Right lobe of liver (tissue), 6 donors: ENCODE data around the gene PIEZO2. TPM values are rescaled to one million over a fixed set of nuclear protein-coding genes. Genes with fewer than 3 reads are reported as not detected.

Experiments used
- ATAC-seq, 4 donors: fragments of 200-7000 bp; cut with Tn5 transposase; one replicate each; pipeline ENCODE4 v1.9.1; 2020; ENCODE audit warnings: mild to moderate bottlenecking in 4 of 4, moderate library complexity in 4 of 4
- DNase-seq, 3 donors: peaks; one replicate each; pipeline ENCODE4 v3.0.0-alpha.2; 2020
- H3K27ac ChIP-seq, 3 donors: fragments of 200-600 bp; one replicate each; pipeline ENCODE4 v1.8.0; 2022
- H3K27me3 ChIP-seq, 2 donors: fragments of 200-600 bp; one replicate each; pipeline ENCODE4 v1.8.0; 2022
- H3K36me3 ChIP-seq, 4 donors: fragments of 200-600 bp; sonication (generic) in 1 of 4; one replicate each; pipeline versions ENCODE4 v1.5.1 to v1.8.0; 2017 to 2022; ENCODE audit warnings: control low read depth in 1 of 4
- H3K4me1 ChIP-seq, 4 donors: fragments of 200-600 bp; sonication (generic) in 1 of 4; one replicate each; pipeline versions ENCODE4 v1.5.1 to v1.8.0; 2017 to 2022; ENCODE audit warnings: control low read depth in 1 of 4
- H3K4me3 ChIP-seq, 3 donors: fragments of 200-600 bp; one replicate each; pipeline ENCODE4 v1.8.0; 2022
- H3K9me3 ChIP-seq, 4 donors: fragments of 200-600 bp; sonication (generic) in 1 of 4; one replicate each; pipeline versions ENCODE4 v1.5.1 to v1.8.0; 2017 to 2022; ENCODE audit warnings: control low read depth in 1 of 4
- POLR2A ChIP-seq: fragments of 450-650 bp; IDR thresholded peaks from one replicate; pipeline ENCODE4 v1.6.1; 2017; ENCODE audit warnings: antibody characterized with exemption, mild to moderate bottlenecking
- WGBS: methylation state at CpG from one replicate; pipeline ENCODE4 v1.1.6; 2018; ENCODE audit warnings: low coverage, low lambda C conversion rate; ENCODE audit not compliant: insufficient coverage; ENCODE audit errors: missing lambda C conversion rate; 5-methylcytosine and 5-hydroxymethylcytosine counted together
- intact Hi-C, 2 donors: fragments of 100-400 bp; cut with DNase I; formaldehyde crosslinking; loops; one replicate each; pipeline versions ENCODE4 v1.11.2 to v1.14.1; 2022
- total RNA-seq, 6 experiments: library from RNA; depleted of rRNA in 2 of 6; stranded (reverse); fragments of >200 nt in 2 of 6; fragmentation: NEBNext Ultra II Directional in 3 of 6; extraction: Animal tissue kit (Norgen Biotek cat#: 25700) in 3 of 6; gene quantifications; one replicate each; pipeline versions ENCODE4 v1.1.0 to v1.2.4, GENCODE V29; 2016 to 2023
- TF ChIP-seq, protein P1 (sequence below), 4 donors: fragments of 200-600 bp in 3 of 4; fragments of 450-650 bp in 1 of 4; IDR thresholded peaks; one replicate each; pipeline versions ENCODE4 v1.5.1 to v1.8.0; 2016 to 2022; ENCODE audit warnings: antibody characterized with exemption in 4 of 4, mild to moderate bottlenecking in 2 of 4
- donor health status: DM: no; HTN: yes; CAD: no.
- donor health status: DM: no; HTN: no; CAD: no.
- donor health status: DM: no; HTN: no; CAD: no.
- donor health status: DM: no; HTN: yes; CAD: no.
- donor health status: DM: no; HTN: yes; CAD: no.

PIEZO2 gene
- total RNA-seq, 6 experiments from 2014 or later = 6.6 to 16.9 (median 10.1) TPM

DNA sequence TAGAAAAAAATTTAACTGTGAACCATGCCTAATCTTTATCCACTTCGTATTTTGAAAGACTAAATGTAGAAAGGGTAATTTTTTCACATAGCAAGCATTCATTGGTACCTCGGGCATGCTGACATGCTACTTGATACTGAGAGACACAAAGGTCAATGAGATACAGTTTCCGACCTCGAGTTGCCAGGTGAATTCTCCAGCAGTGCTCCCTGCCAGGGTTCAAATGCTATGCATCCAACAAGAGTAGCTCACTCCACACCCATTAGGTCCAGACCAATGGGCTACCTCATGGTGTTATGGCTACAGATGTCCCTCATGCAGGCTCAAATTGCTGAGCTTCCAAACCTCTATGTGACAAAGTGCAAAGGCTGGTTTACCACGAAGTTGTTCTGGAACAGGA lies 305.8 kb downstream of the PIEZO2 start:
- DNase-seq = no peak
- H3K27me3 ChIP-seq = no peaks in the 10 kb centered on the region
- intact Hi-C loops = no loop called here
- ATAC-seq = no peak
- H3K4me3 ChIP-seq = no peak overlapping the region
- no peaks in the 10 kb centered on the region for H3K9me3 ChIP-seq
- TF ChIP-seq, protein P1, sequence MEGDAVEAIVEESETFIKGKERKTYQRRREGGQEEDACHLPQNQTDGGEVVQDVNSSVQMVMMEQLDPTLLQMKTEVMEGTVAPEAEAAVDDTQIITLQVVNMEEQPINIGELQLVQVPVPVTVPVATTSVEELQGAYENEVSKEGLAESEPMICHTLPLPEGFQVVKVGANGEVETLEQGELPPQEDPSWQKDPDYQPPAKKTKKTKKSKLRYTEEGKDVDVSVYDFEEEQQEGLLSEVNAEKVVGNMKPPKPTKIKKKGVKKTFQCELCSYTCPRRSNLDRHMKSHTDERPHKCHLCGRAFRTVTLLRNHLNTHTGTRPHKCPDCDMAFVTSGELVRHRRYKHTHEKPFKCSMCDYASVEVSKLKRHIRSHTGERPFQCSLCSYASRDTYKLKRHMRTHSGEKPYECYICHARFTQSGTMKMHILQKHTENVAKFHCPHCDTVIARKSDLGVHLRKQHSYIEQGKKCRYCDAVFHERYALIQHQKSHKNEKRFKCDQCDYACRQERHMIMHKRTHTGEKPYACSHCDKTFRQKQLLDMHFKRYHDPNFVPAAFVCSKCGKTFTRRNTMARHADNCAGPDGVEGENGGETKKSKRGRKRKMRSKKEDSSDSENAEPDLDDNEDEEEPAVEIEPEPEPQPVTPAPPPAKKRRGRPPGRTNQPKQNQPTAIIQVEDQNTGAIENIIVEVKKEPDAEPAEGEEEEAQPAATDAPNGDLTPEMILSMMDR (IDR thresholded peaks at IDR 0.05) = no peak
- WGBS = 71% methylated on average over 5 of the region's 5 CpGs
- H3K27ac ChIP-seq = no peak overlapping the region
- no peaks in the 10 kb centered on the region for H3K4me1 ChIP-seq
- no peaks in the 10 kb centered on the region for H3K36me3 ChIP-seq

DNA sequence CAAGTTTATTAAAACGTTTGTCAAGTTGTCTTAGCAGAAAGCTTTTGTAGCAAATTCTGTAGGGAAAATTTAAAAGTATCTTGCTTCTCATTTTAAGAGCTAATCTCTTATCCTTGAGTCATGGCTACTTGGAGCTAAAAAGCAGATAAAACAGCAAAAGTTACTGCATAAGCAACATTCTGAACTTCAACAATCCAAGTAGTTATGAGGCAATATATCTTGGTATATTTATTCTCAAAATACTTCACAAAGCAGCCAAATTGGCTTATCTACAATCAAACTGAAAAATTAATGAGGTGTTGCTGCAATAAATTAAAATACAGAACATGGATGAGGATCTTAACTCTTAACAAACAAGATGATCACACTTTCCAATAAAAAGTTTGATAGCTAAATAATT lies 306.5 kb downstream of the PIEZO2 start:
- no peak for ATAC-seq
- TF ChIP-seq, protein P1 (IDR thresholded peaks at IDR 0.05) = no peak
- no peak for TF ChIP-seq POLR2A
- no peak for DNase-seq
- H3K9me3 ChIP-seq = no peaks in the 10 kb centered on the region
- H3K4me1 ChIP-seq = no peaks in the 10 kb centered on the region
- H3K27me3 ChIP-seq = no peaks in the 10 kb centered on the region
- intact Hi-C loops = no loop called here
- WGBS = 33% methylated on average over 1 of the region's 1 CpG
- H3K36me3 ChIP-seq = no peaks in the 10 kb centered on the region
- no peak overlapping the region for H3K27ac ChIP-seq
- H3K4me3 ChIP-seq = no peak overlapping the region

DNA sequence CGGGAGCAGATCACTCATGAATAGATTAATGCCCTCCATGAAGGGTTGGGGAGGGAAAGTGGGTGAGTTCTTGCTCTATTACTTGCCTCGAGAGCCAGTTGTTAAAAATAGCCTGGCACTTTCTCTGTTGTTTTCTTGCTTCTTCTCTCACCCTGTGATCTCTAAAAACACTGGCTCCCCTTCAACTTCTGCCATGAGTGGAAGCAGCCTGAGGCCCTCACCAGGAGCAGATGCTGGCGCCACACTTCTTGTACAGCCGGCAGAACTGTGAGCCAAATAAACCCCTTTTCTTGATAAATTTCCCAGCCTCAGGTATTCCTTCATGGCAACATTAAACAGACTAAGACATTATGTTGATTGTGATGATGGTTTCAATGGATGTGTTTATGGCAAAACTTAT lies 307.0 kb downstream of the PIEZO2 start:
- Histone ChIP-seq H3K4me3 (no peak overlapping the region), H3K4me1 (no peaks in the 10 kb centered on the region), H3K9me3 (no peaks in the 10 kb centered on the region), H3K36me3 (no peaks in the 10 kb centered on the region), H3K27ac (no peak overlapping the region), H3K27me3 (no peaks in the 10 kb centered on the region)
- ATAC-seq = no peak
- no peak for DNase-seq
- intact Hi-C loops = no loop called here
- WGBS = 65% methylated on average over 4 of the region's 4 CpGs
- no peak for TF ChIP-seq POLR2A
- TF ChIP-seq, protein P1 (IDR thresholded peaks at IDR 0.05) = no peak

DNA sequence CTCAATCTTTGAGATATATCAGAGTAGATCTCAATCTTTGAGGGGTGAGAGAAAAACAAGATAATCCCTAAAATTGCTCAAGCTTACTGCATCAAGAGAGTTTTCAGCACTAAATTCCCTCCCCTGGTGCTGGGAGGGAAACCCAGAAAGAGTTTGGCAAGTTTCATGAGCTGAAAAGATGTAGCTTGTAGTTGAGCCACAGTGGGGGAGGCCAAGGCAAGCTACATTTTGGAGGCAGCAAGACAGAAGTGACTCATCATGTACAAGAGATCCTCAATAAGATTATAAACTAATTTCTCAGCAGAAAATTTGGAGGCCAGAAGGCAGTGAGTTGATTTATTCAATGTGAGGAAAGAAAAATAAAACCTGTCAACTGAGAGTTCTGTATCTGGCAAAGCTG lies 308.2 kb downstream of the PIEZO2 start:
- DNase-seq = no peak
- no peak for ATAC-seq
- TF ChIP-seq POLR2A = no peak
- TF ChIP-seq, protein P1 (IDR thresholded peaks at IDR 0.05) = no peak
- H3K27ac ChIP-seq = no peak overlapping the region
- no peaks in the 10 kb centered on the region for H3K36me3 ChIP-seq
- H3K27me3 ChIP-seq = no peaks in the 10 kb centered on the region
- intact Hi-C loops = no loop called here
- no peaks in the 10 kb centered on the region for H3K4me1 ChIP-seq
- no peaks in the 10 kb centered on the region for H3K9me3 ChIP-seq
- no peak overlapping the region for H3K4me3 ChIP-seq

DNA sequence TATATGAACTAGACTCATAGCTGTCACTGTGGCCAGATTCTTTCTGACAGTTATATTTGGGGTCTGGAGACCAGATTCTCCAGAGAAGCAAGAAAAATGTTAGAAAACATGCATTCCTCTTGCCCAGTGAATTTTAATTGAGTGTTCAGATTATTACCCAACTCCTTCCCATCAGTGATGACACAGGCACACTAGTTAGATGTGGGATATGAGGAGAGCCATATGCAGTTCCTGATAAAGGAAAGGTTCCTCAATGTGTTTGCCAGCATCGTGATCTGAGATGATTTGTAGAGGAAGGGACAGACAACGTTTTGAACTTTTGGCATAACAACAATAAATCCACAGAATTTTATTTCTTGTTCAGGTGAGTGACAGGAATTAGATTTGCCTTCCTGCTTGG lies 308.6 kb downstream of the PIEZO2 start:
- Histone ChIP-seq H3K27me3 (no peaks in the 10 kb centered on the region), H3K4me1 (no peaks in the 10 kb centered on the region), H3K9me3 (no peaks in the 10 kb centered on the region), H3K27ac (no peak overlapping the region), H3K36me3 (no peaks in the 10 kb centered on the region), H3K4me3 (no peak overlapping the region)
- 36% methylated on average over 2 of the region's 2 CpGs for WGBS
- ATAC-seq (no peak), DNase-seq (no peak)
- intact Hi-C loops = no loop called here
- TF ChIP-seq POLR2A = no peak
- TF ChIP-seq, protein P1 (IDR thresholded peaks at IDR 0.05) = no peak
